ENCODE measurements around the gene PABPN1L. TPM values are rescaled to one million over a fixed set of nuclear protein-coding genes. Genes with fewer than 3 reads are reported as not detected.

The PABPN1L gene
- total RNA-seq, 1 experiment from 2014 or later: not detected

DNA sequence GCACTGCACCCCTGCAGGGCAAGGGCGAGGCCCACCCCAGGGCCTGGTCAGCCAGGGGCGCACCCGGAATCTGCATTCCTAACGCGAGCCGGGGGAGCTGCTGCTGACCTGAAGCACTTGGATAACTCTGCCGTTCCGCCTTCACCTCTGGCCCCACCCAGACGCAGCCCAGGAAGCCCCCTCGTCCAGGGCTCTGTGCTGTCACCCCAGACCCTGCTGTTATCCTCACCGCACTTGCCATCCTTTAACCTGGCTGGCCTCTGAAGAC is 13.3 kb upstream of the PABPN1L start:
- no peak for DNase-seq
- Histone ChIP-seq H3K4me3 (ENCODE audit: low read length) (no peak overlapping the region), H2AFZ (ENCODE audit: low read length) (no peak overlapping the region), H3K27me3 (ENCODE audit: low read length) (no peaks in the 10 kb centered on the region), H3K79me2 (ENCODE audit: low read length) (no peaks in the 10 kb centered on the region), H3K9me3 (ENCODE audit: low read length) (no peaks in the 10 kb centered on the region), H3K36me3 (ENCODE audit: insufficient read depth, low read length) (no peaks in the 10 kb centered on the region), H3K9me2 (replicated peaks; ENCODE audit: insufficient read depth, low read length) (no peaks in the 10 kb centered on the region), H3K27ac (ENCODE audit: low read length) (no peak overlapping the region), H3K9ac (ENCODE audit: low read length) (no peak overlapping the region), H3K4me2 (ENCODE audit: low read depth, low read length, poor library complexity, severe bottlenecking) (no peak overlapping the region), H4K20me1 (ENCODE audit: insufficient read depth, low read depth, low read length) (no peaks in the 10 kb centered on the region), H3K4me1 (ENCODE audit: low read length) (no peaks in the 10 kb centered on the region)

DNA sequence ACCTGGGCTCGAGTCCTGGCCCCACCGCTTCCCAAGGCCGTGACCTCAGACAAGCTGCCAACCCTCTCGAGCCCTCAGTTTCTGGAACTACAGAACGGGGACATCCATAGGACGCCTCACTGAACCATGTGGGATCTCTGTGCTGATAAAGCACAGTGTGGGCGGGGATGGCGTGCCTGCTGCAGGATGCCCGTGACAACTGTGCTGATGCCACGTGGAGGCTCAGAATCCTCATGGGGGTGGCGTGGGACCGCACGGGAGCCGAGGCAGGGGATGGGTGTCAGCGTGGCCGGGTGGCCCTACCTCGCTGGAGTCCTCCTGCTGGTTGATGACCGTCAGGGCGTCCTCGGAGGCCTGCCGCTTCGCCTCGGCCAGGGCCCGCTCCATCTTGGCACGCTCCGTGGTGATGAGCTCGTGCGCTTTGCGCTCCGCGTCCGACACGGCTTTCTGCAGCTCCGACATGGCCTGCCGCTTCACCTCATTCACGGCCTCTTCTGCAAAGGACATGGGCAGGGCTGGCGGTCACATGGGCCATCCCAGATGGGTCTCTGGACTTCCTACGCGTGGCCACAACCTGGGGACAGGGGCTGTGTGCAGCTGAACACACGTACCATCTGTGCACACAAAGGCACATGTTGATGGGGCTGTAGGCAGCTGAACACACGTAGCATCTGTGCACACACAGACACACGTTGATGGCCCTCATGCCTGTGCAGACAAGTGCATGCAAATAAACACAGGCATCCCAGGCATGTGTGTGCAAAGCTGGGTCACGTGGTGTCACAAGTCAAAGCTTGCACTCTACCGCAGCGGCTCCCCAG is 12.7 kb upstream of the PABPN1L start:
- Histone ChIP-seq H3K9me2 (replicated peaks; ENCODE audit: insufficient read depth, low read length) (no peaks in the 10 kb centered on the region), H3K79me2 (ENCODE audit: low read length) (no peaks in the 10 kb centered on the region), H3K4me1 (ENCODE audit: low read length) (no peaks in the 10 kb centered on the region), H4K20me1 (ENCODE audit: insufficient read depth, low read depth, low read length) (no peaks in the 10 kb centered on the region), H3K4me2 (ENCODE audit: low read depth, low read length, poor library complexity, severe bottlenecking) (no peak overlapping the region), H3K27ac (ENCODE audit: low read length) (no peak overlapping the region), H3K9me3 (ENCODE audit: low read length) (no peaks in the 10 kb centered on the region), H3K9ac (ENCODE audit: low read length) (no peak overlapping the region), H3K36me3 (ENCODE audit: insufficient read depth, low read length) (no peaks in the 10 kb centered on the region), H3K4me3 (ENCODE audit: low read length) (no peak overlapping the region), H2AFZ (ENCODE audit: low read length) (no peak overlapping the region), H3K27me3 (ENCODE audit: low read length) (no peaks in the 10 kb centered on the region)
- no peak for DNase-seq

DNA sequence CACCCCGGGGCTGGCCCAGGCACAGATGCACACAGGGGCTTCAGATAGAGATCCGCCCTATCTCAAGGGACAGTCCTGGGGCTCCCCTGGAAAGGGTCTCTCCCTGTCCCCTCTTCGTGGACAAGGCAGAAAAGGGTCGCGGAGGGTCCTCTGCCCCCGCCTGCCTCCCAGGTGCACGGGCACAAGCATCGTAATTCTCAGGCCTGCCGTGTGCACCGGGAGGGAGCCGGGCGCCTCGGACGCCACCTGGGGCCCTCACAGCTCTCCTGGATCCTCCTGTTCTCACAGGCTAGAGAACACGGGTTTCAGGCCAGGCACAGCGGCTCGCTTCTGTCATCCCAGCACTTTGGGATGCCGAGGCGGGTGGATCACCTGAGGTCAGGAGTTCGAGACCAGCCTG is 11.9 kb upstream of the PABPN1L start:
- H3K4me1 ChIP-seq (ENCODE audit: low read length): no peaks in the 10 kb centered on the region
- H3K9ac ChIP-seq (ENCODE audit: low read length): no peak overlapping the region
- H3K4me2 ChIP-seq (ENCODE audit: low read depth, low read length, poor library complexity, severe bottlenecking): no peak overlapping the region
- no peaks in the 10 kb centered on the region for H3K36me3 ChIP-seq (ENCODE audit: insufficient read depth, low read length)
- DNase-seq: no peak
- no peaks in the 10 kb centered on the region for H3K9me3 ChIP-seq (ENCODE audit: low read length)
- H2AFZ ChIP-seq (ENCODE audit: low read length): no peak overlapping the region
- H3K4me3 ChIP-seq (ENCODE audit: low read length): no peak overlapping the region
- H4K20me1 ChIP-seq (ENCODE audit: insufficient read depth, low read depth, low read length): no peaks in the 10 kb centered on the region
- no peak overlapping the region for H3K27ac ChIP-seq (ENCODE audit: low read length)
- no peaks in the 10 kb centered on the region for H3K27me3 ChIP-seq (ENCODE audit: low read length)
- no peaks in the 10 kb centered on the region for H3K9me2 ChIP-seq (replicated peaks; ENCODE audit: insufficient read depth, low read length)
- H3K79me2 ChIP-seq (ENCODE audit: low read length): no peaks in the 10 kb centered on the region

DNA sequence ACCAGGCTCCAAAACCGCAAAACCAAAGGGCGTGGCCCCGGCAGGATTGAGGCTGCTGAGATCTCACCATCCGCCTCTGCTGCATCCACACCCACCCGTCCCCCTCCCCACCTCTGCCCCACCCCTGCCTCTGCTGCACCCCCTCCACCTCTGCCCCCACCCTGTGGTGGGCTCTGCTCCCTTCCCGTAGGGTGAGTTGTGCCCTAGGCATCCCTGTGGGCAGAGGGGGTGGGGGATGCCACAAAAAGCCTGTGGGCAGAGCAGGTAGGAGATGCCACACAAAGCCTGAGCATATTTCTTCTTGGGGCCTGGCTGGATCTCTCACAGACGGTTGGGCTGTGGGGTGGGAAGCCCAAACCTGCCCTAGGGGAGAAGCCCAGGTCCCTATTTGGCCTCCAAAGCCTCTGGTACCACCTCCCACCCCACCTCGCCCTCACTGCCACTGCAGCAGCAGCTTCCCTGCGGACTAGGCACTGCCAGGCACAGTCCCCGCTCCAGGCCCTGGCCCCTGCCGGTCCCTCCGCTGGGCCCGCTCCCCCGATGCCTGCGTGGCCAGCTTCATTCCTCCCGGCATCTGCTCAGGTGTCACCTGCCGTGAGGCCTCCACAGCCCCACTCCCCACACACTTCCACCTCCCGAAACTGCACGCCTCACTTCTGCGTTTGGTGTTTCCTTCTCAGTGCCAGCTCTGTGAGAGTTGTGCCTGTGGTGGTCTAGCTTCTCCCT is 11.3 kb upstream of the PABPN1L start:
- H4K20me1 ChIP-seq (ENCODE audit: insufficient read depth, low read depth, low read length): no peaks in the 10 kb centered on the region

DNA sequence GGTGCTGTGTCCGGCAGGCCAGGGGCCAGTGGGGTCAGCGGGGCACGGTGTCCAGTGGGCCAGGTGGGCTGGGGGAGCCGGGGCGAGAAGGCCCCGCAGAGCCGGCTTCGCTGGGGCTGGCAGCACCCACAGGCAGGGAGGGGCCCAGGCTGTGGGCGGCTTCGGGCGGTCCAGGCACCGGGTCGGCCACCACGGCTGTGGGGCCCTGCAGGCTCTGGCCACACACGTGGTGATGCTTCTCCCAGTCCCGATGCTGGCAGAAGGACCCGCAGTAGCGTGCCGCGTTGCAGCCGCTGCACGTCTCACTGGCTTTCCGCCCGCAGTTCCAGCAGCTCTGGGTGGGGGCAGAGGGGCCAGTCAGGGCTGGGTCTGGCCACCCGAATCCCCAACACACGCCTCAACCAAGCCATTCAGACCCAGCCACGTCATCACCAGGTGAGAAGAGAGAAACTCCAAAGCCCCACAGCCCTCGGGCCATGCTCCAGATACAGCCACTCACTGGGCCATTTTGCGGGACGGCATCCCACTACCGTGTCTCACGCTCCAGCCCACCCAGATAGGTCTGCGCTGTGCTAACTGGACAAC is 10.6 kb upstream of the PABPN1L start:
- no peak for DNase-seq
- Histone ChIP-seq H3K4me1 (ENCODE audit: low read length) (no peaks in the 10 kb centered on the region), H2AFZ (ENCODE audit: low read length) (no peak overlapping the region), H3K9ac (ENCODE audit: low read length) (no peak overlapping the region), H3K9me2 (replicated peaks; ENCODE audit: insufficient read depth, low read length) (no peaks in the 10 kb centered on the region), H3K36me3 (ENCODE audit: insufficient read depth, low read length) (no peaks in the 10 kb centered on the region), H4K20me1 (ENCODE audit: insufficient read depth, low read depth, low read length) (no peaks in the 10 kb centered on the region), H3K27ac (ENCODE audit: low read length) (no peak overlapping the region), H3K9me3 (ENCODE audit: low read length) (no peaks in the 10 kb centered on the region), H3K79me2 (ENCODE audit: low read length) (no peaks in the 10 kb centered on the region), H3K27me3 (ENCODE audit: low read length) (no peaks in the 10 kb centered on the region), H3K4me2 (ENCODE audit: low read depth, low read length, poor library complexity, severe bottlenecking) (no peak overlapping the region), H3K4me3 (ENCODE audit: low read length) (no peak overlapping the region)

More for the DNA sequence above, 11.3 kb upstream of the PABPN1L start:
- no peak overlapping the region for H2AFZ ChIP-seq (ENCODE audit: low read length)
- no peaks in the 10 kb centered on the region for H3K36me3 ChIP-seq (ENCODE audit: insufficient read depth, low read length)
- no peaks in the 10 kb centered on the region for H3K27me3 ChIP-seq (ENCODE audit: low read length)
- H3K9me2 ChIP-seq (replicated peaks; ENCODE audit: insufficient read depth, low read length): no peaks in the 10 kb centered on the region
- DNase-seq: no peak
- no peak overlapping the region for H3K9ac ChIP-seq (ENCODE audit: low read length)
- no peaks in the 10 kb centered on the region for H3K9me3 ChIP-seq (ENCODE audit: low read length)
- H3K4me3 ChIP-seq (ENCODE audit: low read length): no peak overlapping the region
- no peaks in the 10 kb centered on the region for H3K4me1 ChIP-seq (ENCODE audit: low read length)
- H3K4me2 ChIP-seq (ENCODE audit: low read depth, low read length, poor library complexity, severe bottlenecking): no peak overlapping the region
- H3K27ac ChIP-seq (ENCODE audit: low read length): no peak overlapping the region
- no peaks in the 10 kb centered on the region for H3K79me2 ChIP-seq (ENCODE audit: low read length)

DNA sequence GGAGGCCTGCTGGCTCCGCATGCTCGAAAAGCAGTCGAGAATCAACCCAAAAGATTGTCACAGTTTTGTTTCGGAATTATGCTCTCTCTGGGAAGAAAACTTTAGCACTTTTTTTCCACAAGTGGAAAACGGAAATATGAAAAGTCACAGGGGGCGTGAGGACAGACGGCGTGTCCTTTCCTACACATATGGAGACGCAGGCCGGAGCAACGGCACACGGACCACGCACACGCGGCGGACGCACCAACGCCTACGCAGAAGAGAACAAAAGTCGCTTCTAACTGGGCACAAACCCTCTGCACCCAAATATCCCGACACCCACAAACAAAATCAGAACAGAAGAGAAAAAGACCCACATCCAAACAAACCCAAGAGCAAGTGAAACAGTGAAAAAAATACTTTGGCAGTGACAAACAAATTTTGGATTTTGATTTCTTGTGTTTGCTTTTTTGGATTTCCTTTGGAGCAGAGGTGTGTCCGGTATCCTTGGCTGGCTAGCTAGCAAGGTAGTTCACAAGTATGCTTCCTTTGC is 9.3 kb upstream of the PABPN1L start:
- Histone ChIP-seq H3K36me3 (ENCODE audit: insufficient read depth, low read length) (no peaks in the 10 kb centered on the region), H3K9me2 (replicated peaks; ENCODE audit: insufficient read depth, low read length) (no peaks in the 10 kb centered on the region), H3K9ac (ENCODE audit: low read length) (no peak overlapping the region), H3K79me2 (ENCODE audit: low read length) (no peaks in the 10 kb centered on the region), H3K4me2 (ENCODE audit: low read depth, low read length, poor library complexity, severe bottlenecking) (no peak overlapping the region), H3K4me1 (ENCODE audit: low read length) (peaks cover 5% of the 10 kb centered on the region), H4K20me1 (ENCODE audit: insufficient read depth, low read depth, low read length) (no peaks in the 10 kb centered on the region), H3K27me3 (ENCODE audit: low read length) (no peaks in the 10 kb centered on the region; the same call in 1 of the 2 replicates), H2AFZ (ENCODE audit: low read length) (no peak overlapping the region), H3K4me3 (ENCODE audit: low read length) (no peak overlapping the region), H3K9me3 (ENCODE audit: low read length) (no peaks in the 10 kb centered on the region), H3K27ac (ENCODE audit: low read length) (no peak overlapping the region)
- DNase-seq: no peak

DNA sequence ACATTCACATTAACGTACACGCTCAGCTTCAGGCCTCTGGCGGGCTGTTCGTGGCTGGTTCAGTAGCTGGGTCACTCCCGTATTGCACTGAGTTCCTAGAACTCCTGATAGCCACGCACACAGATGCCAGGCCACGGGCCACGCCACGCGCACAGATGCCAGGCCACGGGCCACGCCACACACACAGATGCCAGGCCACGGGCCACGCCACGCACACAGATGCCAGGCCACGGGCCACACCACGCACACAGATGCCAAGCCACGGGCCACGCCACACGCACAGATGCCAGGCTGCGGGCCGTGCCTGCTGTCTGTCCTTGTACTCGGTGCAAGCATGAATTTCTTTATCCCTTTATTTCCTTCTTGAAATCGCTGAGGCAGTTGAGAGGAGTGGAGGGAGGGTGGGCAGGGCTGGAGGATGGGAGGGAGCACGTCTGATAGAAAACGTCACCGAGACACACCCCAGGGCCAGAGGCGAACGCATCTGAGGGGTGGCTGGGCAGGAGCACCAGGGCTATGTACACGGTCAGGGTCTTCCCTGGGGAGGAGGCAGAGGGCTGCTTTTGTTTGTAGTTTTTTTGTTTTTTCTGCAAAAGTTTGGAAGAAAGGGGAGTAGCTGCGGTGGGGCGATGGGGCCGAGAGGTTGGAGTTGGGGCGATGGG is 8.6 kb upstream of the PABPN1L start:
- no peak overlapping the region for H3K27ac ChIP-seq (ENCODE audit: low read length)
- H3K9me2 ChIP-seq (replicated peaks; ENCODE audit: insufficient read depth, low read length): no peaks in the 10 kb centered on the region
- no peak overlapping the region for H3K4me2 ChIP-seq (ENCODE audit: low read depth, low read length, poor library complexity, severe bottlenecking)
- H3K27me3 ChIP-seq (ENCODE audit: low read length): no peaks in the 10 kb centered on the region; the same call in 1 of the 2 replicates
- H3K4me3 ChIP-seq (ENCODE audit: low read length): no peak overlapping the region
- no peak for DNase-seq
- no peaks in the 10 kb centered on the region for H3K79me2 ChIP-seq (ENCODE audit: low read length)
- H3K36me3 ChIP-seq (ENCODE audit: insufficient read depth, low read length): no peaks in the 10 kb centered on the region
- no peaks in the 10 kb centered on the region for H4K20me1 ChIP-seq (ENCODE audit: insufficient read depth, low read depth, low read length)
- H3K9ac ChIP-seq (ENCODE audit: low read length): no peak overlapping the region
- H2AFZ ChIP-seq (ENCODE audit: low read length): no peak overlapping the region
- H3K9me3 ChIP-seq (ENCODE audit: low read length): no peaks in the 10 kb centered on the region
- H3K4me1 ChIP-seq (ENCODE audit: low read length): peaks cover 9% of the 10 kb centered on the region
